ENCODE results near the gene CIP2A. TPM values are rescaled to one million over a fixed set of nuclear protein-coding genes. Genes with fewer than 3 reads are reported as not detected.

Gene CIP2A
- total RNA-seq, 1 donor from 2014 or later: 8.2 TPM

GRCh38 chr3:108602935-108603294, 13.7 kb upstream of the CIP2A start:
- Mint-ChIP-seq H3K27me3 (ENCODE audit: unreplicated experiment) (no peaks in the 10 kb centered on the region), H3K27ac (ENCODE audit: unreplicated experiment) (peak overlapping the region; percentile 74), H3K36me3 (ENCODE audit: unreplicated experiment) (no peaks in the 10 kb centered on the region), H3K4me1 (ENCODE audit: low read depth, unreplicated experiment) (peaks cover 10% of the 10 kb centered on the region), H3K4me3 (ENCODE audit: unreplicated experiment) (no peak overlapping the region), H3K9me3 (ENCODE audit: unreplicated experiment) (no peaks in the 10 kb centered on the region)
- no peak for TF ChIP-seq CTCF (IDR thresholded peaks at IDR 0.05; ENCODE audit: partially characterized antibody, unreplicated experiment)
- no peak for DNase-seq

- DNase-seq: no peak
- TF ChIP-seq CTCF (IDR thresholded peaks at IDR 0.05; ENCODE audit: partially characterized antibody, unreplicated experiment): no peak
- H3K27me3 Mint-ChIP-seq (ENCODE audit: unreplicated experiment): no peaks in the 10 kb centered on the region
- no peak overlapping the region for H3K4me3 Mint-ChIP-seq (ENCODE audit: unreplicated experiment)
- H3K9me3 Mint-ChIP-seq (ENCODE audit: unreplicated experiment): no peaks in the 10 kb centered on the region
- H3K4me1 Mint-ChIP-seq (ENCODE audit: low read depth, unreplicated experiment): peaks cover 10% of the 10 kb centered on the region
- no peaks in the 10 kb centered on the region for H3K36me3 Mint-ChIP-seq (ENCODE audit: unreplicated experiment)
- H3K27ac Mint-ChIP-seq (ENCODE audit: unreplicated experiment): peak overlapping the region; percentile 74
These were observed 13.2 kb upstream of the CIP2A start for GRCh38 chr3:108602249-108602934.

- Mint-ChIP-seq H3K27ac (ENCODE audit: unreplicated experiment) (no peak overlapping the region), H3K4me1 (ENCODE audit: low read depth, unreplicated experiment) (peaks cover 10% of the 10 kb centered on the region), H3K27me3 (ENCODE audit: unreplicated experiment) (no peaks in the 10 kb centered on the region), H3K9me3 (ENCODE audit: unreplicated experiment) (no peaks in the 10 kb centered on the region), H3K36me3 (ENCODE audit: unreplicated experiment) (no peaks in the 10 kb centered on the region), H3K4me3 (ENCODE audit: unreplicated experiment) (no peak overlapping the region)
- no peak for TF ChIP-seq CTCF (IDR thresholded peaks at IDR 0.05; ENCODE audit: partially characterized antibody, unreplicated experiment)
- no peak for DNase-seq
These were observed 10.6 kb upstream of the CIP2A start for GRCh38 chr3:108599677-108600409.

GRCh38 chr3:108598375-108598774, 9.1 kb upstream of the CIP2A start:
- no peaks in the 10 kb centered on the region for H3K27me3 Mint-ChIP-seq (ENCODE audit: unreplicated experiment)
- H3K4me3 Mint-ChIP-seq (ENCODE audit: unreplicated experiment): no peak overlapping the region
- H3K9me3 Mint-ChIP-seq (ENCODE audit: unreplicated experiment): no peaks in the 10 kb centered on the region
- TF ChIP-seq CTCF (IDR thresholded peaks at IDR 0.05; ENCODE audit: partially characterized antibody, unreplicated experiment): no peak
- H3K27ac Mint-ChIP-seq (ENCODE audit: unreplicated experiment): no peak overlapping the region
- DNase-seq: no peak
- no peaks in the 10 kb centered on the region for H3K36me3 Mint-ChIP-seq (ENCODE audit: unreplicated experiment)
- H3K4me1 Mint-ChIP-seq (ENCODE audit: low read depth, unreplicated experiment): peaks cover 6% of the 10 kb centered on the region

GRCh38 chr3:108595321-108595720, 6.1 kb upstream of the CIP2A start:
- no peak for TF ChIP-seq CTCF (IDR thresholded peaks at IDR 0.05; ENCODE audit: partially characterized antibody, unreplicated experiment)
- DNase-seq: no peak
- H3K4me3 Mint-ChIP-seq (ENCODE audit: unreplicated experiment): no peak overlapping the region
- H3K36me3 Mint-ChIP-seq (ENCODE audit: unreplicated experiment): no peaks in the 10 kb centered on the region
- no peak overlapping the region for H3K27ac Mint-ChIP-seq (ENCODE audit: unreplicated experiment)
- no peaks in the 10 kb centered on the region for H3K27me3 Mint-ChIP-seq (ENCODE audit: unreplicated experiment)
- peaks cover 10% of the 10 kb centered on the region for H3K4me1 Mint-ChIP-seq (ENCODE audit: low read depth, unreplicated experiment)
- H3K9me3 Mint-ChIP-seq (ENCODE audit: unreplicated experiment): no peaks in the 10 kb centered on the region
